ENCODE measurements around the gene RGS17.
A peak's percentile ranks its signal among the peaks of the same experiment; 100 is the strongest.
"Not testable (repeated sequence)": the region's sequence is repeated elsewhere in the genome, so short reads cannot be mapped to it uniquely, and the experiment has no call there.

RGS17 gene

DNA sequence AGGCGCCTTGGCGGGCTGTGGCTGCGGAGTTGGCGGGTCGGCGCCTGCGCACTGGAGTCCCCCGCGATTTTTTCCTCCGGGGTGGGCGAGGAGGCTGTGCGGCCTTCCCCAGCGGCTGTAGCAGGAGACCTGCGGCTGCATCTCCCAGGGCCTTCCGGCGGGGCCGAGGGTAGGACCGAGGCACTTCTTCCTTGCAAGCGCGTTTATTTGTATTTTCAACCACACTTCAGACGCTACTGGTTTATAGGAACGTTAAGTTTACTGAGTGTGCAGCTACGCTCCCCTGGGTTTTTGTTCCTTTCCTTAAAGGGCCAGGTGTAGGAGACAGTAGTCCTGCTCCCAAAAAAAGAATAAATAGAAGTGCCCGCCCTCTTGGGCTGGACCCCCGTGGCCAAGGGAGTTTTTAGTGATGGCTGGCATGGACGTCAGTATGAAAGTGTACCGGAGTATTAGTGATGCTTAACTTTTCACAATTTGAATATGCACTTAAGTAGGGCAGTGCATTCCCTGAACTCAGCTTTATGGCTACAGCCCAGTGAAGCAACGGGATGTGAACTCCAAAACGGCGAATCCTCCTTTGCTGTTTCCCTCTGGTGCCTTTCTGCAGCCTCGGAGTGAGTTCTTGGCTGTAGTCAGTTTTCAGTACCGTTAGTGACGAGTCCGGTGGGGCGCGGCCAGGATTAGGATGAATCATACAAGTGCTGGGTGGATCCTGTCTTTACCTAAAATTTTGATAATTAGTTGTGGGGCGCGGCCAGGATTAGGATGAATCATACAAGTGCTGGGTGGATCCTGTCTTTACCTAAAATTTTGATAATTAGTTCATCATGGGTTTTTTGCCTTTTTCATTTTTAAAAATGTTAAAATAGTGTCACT, 147.2 kb downstream of the RGS17 start:
- DNase-seq (ENCODE audit: low read depth), result peak; percentile 85

DNA sequence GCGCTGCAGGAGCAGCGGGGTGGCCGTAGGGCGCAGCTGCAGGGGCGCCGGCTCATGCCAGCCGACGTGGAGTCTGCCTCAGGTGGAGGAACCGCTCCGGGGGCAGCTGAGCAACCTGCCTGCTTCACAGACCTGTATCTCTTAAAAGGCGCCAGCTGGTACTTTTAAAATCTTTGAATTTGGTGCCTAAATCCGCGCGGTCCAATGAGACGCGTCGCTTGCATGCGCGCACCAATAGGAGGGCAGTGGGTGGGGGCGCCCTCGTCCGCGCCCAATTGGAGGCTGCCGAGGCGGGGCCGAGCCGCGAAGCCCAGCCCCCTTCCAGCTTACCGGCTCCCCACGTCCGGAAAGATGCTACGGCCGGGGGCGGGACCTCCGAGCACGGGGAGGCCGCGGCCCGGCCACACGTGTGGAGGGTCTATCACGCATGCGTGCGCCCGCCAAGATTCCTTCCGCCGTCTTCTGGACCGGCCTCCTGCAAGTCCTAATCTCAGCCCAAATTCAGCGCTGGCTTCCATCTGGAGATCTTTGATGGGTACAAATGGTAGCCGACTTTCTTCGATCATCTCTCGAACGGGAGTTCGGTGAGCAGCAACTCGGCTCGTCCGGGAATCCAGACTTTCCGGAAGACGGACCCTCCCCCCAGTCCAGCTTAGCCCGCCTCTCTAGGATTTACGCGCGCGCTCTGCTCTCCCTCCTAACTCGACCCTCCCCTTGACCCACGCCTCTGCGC, 148.0 kb downstream of the RGS17 start, which contains the start of gene FBXO5:
FBXO5 (minus strand) TSS at position 138 of the 733 bp plus-strand sequence; CDS start at position 56, 82 bp downstream.
- peak; percentile 98 for DNase-seq (ENCODE audit: low read depth)

GRCh38 chr6:152981989-152982903, 148.8 kb downstream of the RGS17 start:
- DNase-seq (ENCODE audit: low read depth), result no peak

DNA sequence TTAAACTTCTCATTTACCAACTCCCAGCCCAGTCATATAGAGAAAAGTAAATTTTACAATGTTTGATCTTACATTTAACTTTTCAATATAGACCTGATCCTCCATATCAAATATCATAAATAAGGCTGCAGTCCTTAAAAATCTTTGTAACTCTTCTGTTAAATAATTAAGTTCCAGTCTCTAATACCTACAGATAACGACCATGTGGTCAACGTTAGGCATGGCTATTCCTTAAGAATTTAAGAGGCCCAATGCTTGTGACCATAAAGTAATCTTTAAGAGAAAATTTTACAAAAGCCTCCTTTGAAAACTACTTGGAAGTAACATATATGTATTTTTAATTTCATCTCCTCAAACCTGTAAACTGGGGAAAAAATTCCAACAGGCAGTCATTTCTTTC, 149.9 kb downstream of the RGS17 start:
- no peak for DNase-seq (ENCODE audit: low read depth)

DNA sequence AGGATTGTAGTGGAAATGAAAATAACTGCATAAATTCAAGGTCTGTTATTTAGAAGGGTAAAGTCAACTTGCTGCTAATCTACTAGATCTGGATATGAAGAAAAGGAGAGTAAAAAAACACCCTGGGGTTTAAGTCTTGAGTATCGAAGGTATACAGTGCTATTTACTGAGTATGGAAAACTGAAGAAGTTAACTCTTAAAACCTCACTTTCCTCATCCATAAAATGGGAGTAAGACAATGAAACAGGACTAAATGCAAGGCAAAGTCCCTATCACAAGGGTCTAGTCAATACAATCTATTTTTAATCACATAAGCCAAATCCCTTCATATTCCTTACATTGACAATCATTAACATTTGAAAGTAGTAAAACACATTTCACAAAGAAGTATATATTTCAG, 150.4 kb downstream of the RGS17 start:
- no peak for DNase-seq (ENCODE audit: low read depth)

DNA sequence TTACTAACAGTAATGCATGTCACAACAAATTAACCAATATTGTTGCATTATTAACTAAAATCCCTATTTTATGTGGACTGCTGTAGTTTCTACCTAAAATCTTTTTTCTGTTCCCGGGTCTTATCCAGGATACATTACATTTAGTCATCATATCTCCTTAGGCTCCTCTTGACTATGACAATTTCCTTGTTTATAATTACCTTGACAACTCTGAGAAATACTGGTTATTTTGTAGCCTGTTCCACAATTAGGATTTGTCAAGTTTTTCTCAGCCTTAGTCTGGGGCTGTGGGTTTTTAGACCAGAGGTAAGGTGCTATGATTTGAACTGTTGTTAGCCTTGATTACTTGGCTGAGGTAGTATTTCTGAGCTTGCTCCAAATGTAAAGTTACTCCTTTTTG, 152.0 kb downstream of the RGS17 start:
- no peak for DNase-seq (ENCODE audit: low read depth)

GRCh38 chr6:152978058-152978457, 153.0 kb downstream of the RGS17 start:
- no peak for DNase-seq (ENCODE audit: low read depth)

- DNase-seq (ENCODE audit: low read depth), result no peak
Measured at GRCh38 chr6:152977556-152977955, 153.5 kb downstream of the RGS17 start.

GRCh38 chr6:152976749-152977148, 154.3 kb downstream of the RGS17 start:
- no peak for DNase-seq (ENCODE audit: low read depth)

- DNase-seq (ENCODE audit: low read depth), result no peak
Measured at GRCh38 chr6:152975204-152975915, 155.7 kb downstream of the RGS17 start.

- no peak for DNase-seq (ENCODE audit: low read depth)
Measured at GRCh38 chr6:152973916-152974315, 157.2 kb downstream of the RGS17 start.

DNA sequence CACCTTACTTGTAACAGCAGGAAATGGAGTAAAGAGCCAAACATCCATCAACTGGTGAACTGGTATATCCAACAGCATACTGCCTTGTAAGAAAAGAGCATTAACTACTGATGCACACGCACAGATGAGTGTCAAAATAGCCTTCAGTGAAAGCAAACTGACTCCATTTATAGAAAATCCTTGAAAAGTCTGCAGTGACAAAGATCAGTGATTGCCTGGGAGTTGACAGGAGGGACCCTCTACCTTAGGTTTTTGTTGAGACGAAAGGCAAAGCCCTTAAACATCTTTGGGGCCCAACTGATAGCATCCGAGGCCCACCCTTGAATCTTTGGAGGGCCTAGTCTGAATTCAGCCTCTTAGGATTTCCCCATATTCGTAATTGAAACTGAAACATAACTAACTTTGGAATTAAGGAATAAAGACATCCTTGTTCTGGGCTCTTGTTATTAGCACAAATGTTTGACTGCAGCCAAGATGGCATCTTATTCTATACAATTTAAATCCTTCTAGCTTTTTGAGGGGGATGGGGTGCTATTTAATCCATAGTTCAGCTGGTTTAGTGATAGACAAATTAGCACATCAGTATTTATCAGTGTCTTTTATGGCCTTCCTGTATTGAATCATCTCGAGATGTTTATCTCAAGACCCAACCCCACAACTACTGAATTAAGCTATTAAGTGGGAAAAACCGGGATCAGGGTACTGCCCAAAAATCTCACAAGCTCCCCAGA, 161.2 kb downstream of the RGS17 start:
- DNase-seq (ENCODE audit: low read depth), result no peak

- DNase-seq (ENCODE audit: low read depth), result not testable (repeated sequence)
Measured at GRCh38 chr6:152966168-152966894, 164.8 kb downstream of the RGS17 start.

DNA sequence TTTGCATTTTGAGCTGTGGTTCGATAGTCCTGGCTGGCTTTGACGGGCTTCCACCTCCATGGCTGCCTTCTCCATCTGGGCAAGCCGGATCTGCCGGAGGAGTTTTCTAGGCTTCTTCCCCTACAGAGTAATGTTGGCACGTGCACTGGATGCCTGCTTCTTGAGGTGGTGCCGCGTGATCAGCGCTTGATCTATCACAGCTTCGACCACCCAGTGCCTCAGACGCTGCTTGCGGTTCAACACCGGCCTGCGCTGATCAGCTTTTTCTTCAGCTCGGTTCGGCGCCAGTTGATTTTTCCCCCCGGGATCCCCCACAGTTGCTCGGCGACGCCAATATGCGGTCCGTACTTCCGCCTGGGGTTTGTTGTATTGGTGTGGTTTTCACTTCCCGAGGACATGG, 171.7 kb downstream of the RGS17 start:
- DNase-seq (ENCODE audit: low read depth), result no peak

DNA sequence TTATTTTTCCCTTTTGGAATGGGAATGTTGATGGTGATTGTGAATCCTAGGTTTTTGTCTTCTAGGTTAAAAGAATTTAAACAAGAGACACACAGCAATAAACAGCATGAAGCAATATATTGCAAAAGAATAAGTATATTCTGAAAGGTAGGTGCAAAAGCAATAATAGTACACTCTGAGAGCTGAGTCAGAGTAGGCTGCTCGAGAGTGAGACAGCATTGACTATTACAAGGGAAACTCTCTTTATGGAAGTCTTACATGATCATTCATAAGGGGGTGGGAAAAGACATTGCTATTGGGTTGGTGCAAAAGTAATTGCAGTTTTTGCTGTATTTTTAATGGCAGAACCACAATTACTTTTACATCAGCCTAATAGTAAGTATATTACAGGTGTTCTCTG, 173.3 kb downstream of the RGS17 start:
- DNase-seq (ENCODE audit: low read depth), result no peak

Data from EH (cell line).